ENCODE results near the gene TDRD7. TPM values are rescaled to one million over a fixed set of nuclear protein-coding genes. Genes with fewer than 3 reads are reported as not detected.

The TDRD7 gene
- total and polyA plus RNA-seq, 2 donors (not counting 1 experiment from before 2014, with no cell fraction given): 11.5 to 19.7 TPM

- Histone ChIP-seq H3K79me2 (ENCODE audit: control insufficient read depth, insufficient read depth, low read length) (no peaks in the 10 kb centered on the region), H3K9ac (ENCODE audit: low read length) (no peak overlapping the region), H3K4me3 (ENCODE audit: control extremely low read depth in 1 of 5, extremely low read depth in 1 of 5, insufficient read depth in 1 of 5, low read depth in 2 of 5, low read length in 4 of 5) (no peak overlapping the region), H3K4me1 (ENCODE audit: control insufficient read depth in 2 of 2, insufficient read depth in 2 of 2, low read length in 2 of 2) (no peaks in the 10 kb centered on the region), H3K27me3 (replicated peaks in 1 of 4; ENCODE audit: control extremely low read depth in 1 of 4, control insufficient read depth in 3 of 4, insufficient read depth in 4 of 4, low read length in 3 of 4) (no peaks in the 10 kb centered on the region), H2AFZ (ENCODE audit: insufficient read depth, low read depth, low read length, poor library complexity, severe bottlenecking) (no peak overlapping the region), H3K27ac (ENCODE audit: low read length in 2 of 2) (no peak overlapping the region), H4K20me1 (ENCODE audit: control insufficient read depth, insufficient read depth, low read length, poor library complexity, severe bottlenecking) (no peaks in the 10 kb centered on the region), H3K9me3 (ENCODE audit: control extremely low read depth in 1 of 3, control insufficient read depth in 2 of 3, insufficient read depth in 1 of 3, low read length in 2 of 3) (no peaks in the 10 kb centered on the region), H3K36me3 (replicated peaks in 1 of 2; ENCODE audit: control extremely low read depth in 1 of 2, control insufficient read depth in 1 of 2, extremely low read depth in 1 of 2, insufficient read depth in 2 of 2, low read length in 1 of 2) (peaks cover 0 to 5% of the 10 kb centered on the region in 2 experiments), H3K4me2 (replicated peaks; ENCODE audit: low read depth, low read length, poor library complexity, severe bottlenecking) (no peak overlapping the region)
- no peaks in the 10 kb centered on the region for H3K4me1 Mint-ChIP-seq
- DNase-seq (no peak), ATAC-seq (ENCODE audit: low read depth) (no peak)
- H3K4me3 Mint-ChIP-seq: no peak overlapping the region
- H3K27ac Mint-ChIP-seq: no peak overlapping the region
- ChIA-PET POLR2A (no interaction called here), CTCF (interaction anchor here (1.2 kb wide), 1 partner anchor 140 kb away, joined by 3 read pairs; no protein-coding TSS in a partner anchor)
- no peak for TF ChIP-seq EZH2 (IDR thresholded peaks at IDR 0.05; ENCODE audit: borderline replicate concordance, insufficient read depth, low read depth, low read length, poor library complexity, severe bottlenecking)
- TF ChIP-seq, protein P1, sequence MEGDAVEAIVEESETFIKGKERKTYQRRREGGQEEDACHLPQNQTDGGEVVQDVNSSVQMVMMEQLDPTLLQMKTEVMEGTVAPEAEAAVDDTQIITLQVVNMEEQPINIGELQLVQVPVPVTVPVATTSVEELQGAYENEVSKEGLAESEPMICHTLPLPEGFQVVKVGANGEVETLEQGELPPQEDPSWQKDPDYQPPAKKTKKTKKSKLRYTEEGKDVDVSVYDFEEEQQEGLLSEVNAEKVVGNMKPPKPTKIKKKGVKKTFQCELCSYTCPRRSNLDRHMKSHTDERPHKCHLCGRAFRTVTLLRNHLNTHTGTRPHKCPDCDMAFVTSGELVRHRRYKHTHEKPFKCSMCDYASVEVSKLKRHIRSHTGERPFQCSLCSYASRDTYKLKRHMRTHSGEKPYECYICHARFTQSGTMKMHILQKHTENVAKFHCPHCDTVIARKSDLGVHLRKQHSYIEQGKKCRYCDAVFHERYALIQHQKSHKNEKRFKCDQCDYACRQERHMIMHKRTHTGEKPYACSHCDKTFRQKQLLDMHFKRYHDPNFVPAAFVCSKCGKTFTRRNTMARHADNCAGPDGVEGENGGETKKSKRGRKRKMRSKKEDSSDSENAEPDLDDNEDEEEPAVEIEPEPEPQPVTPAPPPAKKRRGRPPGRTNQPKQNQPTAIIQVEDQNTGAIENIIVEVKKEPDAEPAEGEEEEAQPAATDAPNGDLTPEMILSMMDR (IDR thresholded peaks at IDR 0.05): no peak
- intact Hi-C loops (cut with micrococcal nuclease): no loop called here
- H3K9me3 Mint-ChIP-seq (ENCODE audit: insufficient read depth): peaks cover 4% of the 10 kb centered on the region
- no peaks in the 10 kb centered on the region for H3K27me3 Mint-ChIP-seq
These were observed 47.4 kb downstream of the TDRD7 start for GRCh38 chr9:97459326-97459725.

DNA sequence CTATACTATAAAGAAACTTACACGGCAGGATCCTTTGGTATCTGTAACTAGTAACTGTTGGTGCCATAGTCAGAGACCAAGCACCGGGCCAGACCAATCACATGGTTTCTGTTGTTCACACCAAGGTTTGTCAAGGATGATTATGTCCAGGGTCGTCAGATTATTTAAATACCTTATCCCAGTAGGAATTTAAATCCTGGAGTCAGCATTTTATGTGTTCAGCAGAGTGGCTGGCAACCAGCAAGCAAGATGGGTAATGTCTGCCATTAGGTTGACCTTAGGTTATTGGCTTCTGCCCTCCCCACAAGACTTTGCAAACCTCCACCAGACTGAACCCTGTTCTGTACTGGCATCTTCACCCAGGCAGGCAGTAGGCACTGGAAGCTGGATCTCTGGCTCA lies 50.3 kb downstream of the TDRD7 start:
- Histone ChIP-seq H3K79me2 (ENCODE audit: control insufficient read depth, insufficient read depth, low read length) (no peaks in the 10 kb centered on the region), H3K9ac (ENCODE audit: low read length) (no peak overlapping the region), H2AFZ (ENCODE audit: insufficient read depth, low read depth, low read length, poor library complexity, severe bottlenecking) (no peak overlapping the region), H3K4me3 (ENCODE audit: control extremely low read depth in 1 of 5, extremely low read depth in 1 of 5, insufficient read depth in 1 of 5, low read depth in 2 of 5, low read length in 4 of 5) (no peak overlapping the region), H4K20me1 (ENCODE audit: control insufficient read depth, insufficient read depth, low read length, poor library complexity, severe bottlenecking) (no peaks in the 10 kb centered on the region), H3K36me3 (replicated peaks in 1 of 2; ENCODE audit: control extremely low read depth in 1 of 2, control insufficient read depth in 1 of 2, extremely low read depth in 1 of 2, insufficient read depth in 2 of 2, low read length in 1 of 2) (peaks cover 0 to 31% of the 10 kb centered on the region in 2 experiments), H3K27me3 (replicated peaks in 1 of 4; ENCODE audit: control extremely low read depth in 1 of 4, control insufficient read depth in 3 of 4, insufficient read depth in 4 of 4, low read length in 3 of 4) (no peaks in the 10 kb centered on the region), H3K9me3 (ENCODE audit: control extremely low read depth in 1 of 3, control insufficient read depth in 2 of 3, insufficient read depth in 1 of 3, low read length in 2 of 3) (no peaks in the 10 kb centered on the region), H3K27ac (ENCODE audit: low read length in 2 of 2) (no peak overlapping the region), H3K4me1 (ENCODE audit: control insufficient read depth in 2 of 2, insufficient read depth in 2 of 2, low read length in 2 of 2) (no peaks in the 10 kb centered on the region), H3K4me2 (replicated peaks; ENCODE audit: low read depth, low read length, poor library complexity, severe bottlenecking) (no peak overlapping the region)
- H3K4me3 Mint-ChIP-seq: no peak overlapping the region
- ATAC-seq (ENCODE audit: low read depth) (no peak), DNase-seq (no peak)
- TF ChIP-seq EZH2 (IDR thresholded peaks at IDR 0.05; ENCODE audit: borderline replicate concordance, insufficient read depth, low read depth, low read length, poor library complexity, severe bottlenecking): no peak
- TF ChIP-seq, protein P1 (IDR thresholded peaks at IDR 0.05): no peak
- ChIA-PET CTCF (interaction anchor here (1.0 kb wide), 1 partner anchor 137 kb away, joined by 3 read pairs; no protein-coding TSS in a partner anchor), POLR2A (no interaction called here)
- H3K4me1 Mint-ChIP-seq: no peaks in the 10 kb centered on the region
- WGBS (ENCODE audit: insufficient coverage): no CpG with 5 or more reads among the region's 3 CpGs
- intact Hi-C loops (cut with micrococcal nuclease): no loop called here
- H3K27ac Mint-ChIP-seq: no peak overlapping the region
- no peaks in the 10 kb centered on the region for H3K9me3 Mint-ChIP-seq (ENCODE audit: insufficient read depth)
- H3K27me3 Mint-ChIP-seq: no peaks in the 10 kb centered on the region

Data from B cell (primary cell).